Breast epithelium (tissue), 3 donors: ENCODE data around the gene RAB27A.

ENCODE experiments used
- POLR2A ChIP-seq: fragments of 450-650 bp; IDR thresholded peaks from one replicate; pipeline ENCODE4 v1.6.1; 2016; ENCODE audit warnings: antibody characterized with exemption, mild to moderate bottlenecking, moderate library complexity
- POLR2AphosphoS5 ChIP-seq, 3 donors: sonication (generic); formaldehyde crosslinking; IDR thresholded peaks; one replicate each; pipeline ENCODE4 v1.6.1; 2017; ENCODE audit warnings: antibody characterized with exemption in 3 of 3
- TF ChIP-seq, protein P1 (sequence below), 3 donors: fragments of 450-650 bp; IDR thresholded peaks; one replicate each; pipeline ENCODE4 v1.5.1; 2016 to 2017; ENCODE audit warnings: antibody characterized with exemption in 3 of 3, mild to moderate bottlenecking in 3 of 3, moderate library complexity in 3 of 3

DNA sequence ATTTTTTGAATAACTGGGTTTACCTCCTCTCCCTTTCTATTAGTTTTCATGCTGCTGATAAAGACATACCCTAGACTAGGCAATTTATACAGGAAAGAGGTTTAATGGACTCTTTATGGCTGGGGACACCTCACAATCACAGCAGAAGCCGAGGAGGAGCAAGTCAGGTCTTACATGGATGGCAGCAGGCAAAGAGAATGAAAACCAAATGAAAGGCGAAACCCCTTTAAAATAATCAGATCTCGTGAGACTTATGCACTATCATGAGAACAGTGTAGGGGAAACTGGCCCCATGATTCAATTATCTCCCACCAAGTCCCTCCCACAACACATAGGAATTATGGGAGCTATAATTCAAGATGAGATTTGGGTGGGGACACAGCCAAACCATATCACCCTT, 90.9 kb downstream of the RAB27A start:
- TF ChIP-seq, protein P1, sequence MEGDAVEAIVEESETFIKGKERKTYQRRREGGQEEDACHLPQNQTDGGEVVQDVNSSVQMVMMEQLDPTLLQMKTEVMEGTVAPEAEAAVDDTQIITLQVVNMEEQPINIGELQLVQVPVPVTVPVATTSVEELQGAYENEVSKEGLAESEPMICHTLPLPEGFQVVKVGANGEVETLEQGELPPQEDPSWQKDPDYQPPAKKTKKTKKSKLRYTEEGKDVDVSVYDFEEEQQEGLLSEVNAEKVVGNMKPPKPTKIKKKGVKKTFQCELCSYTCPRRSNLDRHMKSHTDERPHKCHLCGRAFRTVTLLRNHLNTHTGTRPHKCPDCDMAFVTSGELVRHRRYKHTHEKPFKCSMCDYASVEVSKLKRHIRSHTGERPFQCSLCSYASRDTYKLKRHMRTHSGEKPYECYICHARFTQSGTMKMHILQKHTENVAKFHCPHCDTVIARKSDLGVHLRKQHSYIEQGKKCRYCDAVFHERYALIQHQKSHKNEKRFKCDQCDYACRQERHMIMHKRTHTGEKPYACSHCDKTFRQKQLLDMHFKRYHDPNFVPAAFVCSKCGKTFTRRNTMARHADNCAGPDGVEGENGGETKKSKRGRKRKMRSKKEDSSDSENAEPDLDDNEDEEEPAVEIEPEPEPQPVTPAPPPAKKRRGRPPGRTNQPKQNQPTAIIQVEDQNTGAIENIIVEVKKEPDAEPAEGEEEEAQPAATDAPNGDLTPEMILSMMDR (IDR thresholded peaks at IDR 0.05) = no peak
- no peak for TF ChIP-seq POLR2A
- no peak for TF ChIP-seq POLR2AphosphoS5 (IDR thresholded peaks at IDR 0.05)
